Heart left ventricle (tissue), 13 donors: ENCODE measurements around the gene FOXN3.

Experiments
- POLR2A ChIP-seq, 2 donors: fragments of 450-650 bp; IDR thresholded peaks; one replicate each; pipeline ENCODE4 v1.6.1; 2017; ENCODE audit warnings: antibody characterized with exemption in 2 of 2, mild to moderate bottlenecking in 2 of 2, moderate library complexity in 2 of 2
- TF ChIP-seq, protein P1 (sequence below), 12 donors: fragments of 200-600 bp; sonication (generic) in 4 of 12; IDR thresholded peaks; one replicate each; pipeline versions ENCODE4 v1.5.0 to v1.8.0; 2018 to 2022; ENCODE audit warnings: antibody characterized with exemption in 12 of 12, mild to moderate bottlenecking in 5 of 12
- donor health status: ischemic (EF 13 %, LVEDD 7.1; RV severe dilation, severe dysfunction).
- donor health status: DM: no; HTN: yes; CAD: no.
- donor health status: DM: no; HTN: no; CAD: no.
- donor health status: ischemic (EF 25% LVEDD 6.9; RV normal size, moderate dysfunction).
- donor health status: ischemic (EF 25% LVEDD 5.7; RV mildly dilated, moderate dysfunction).
- donor health status: ischemic (EF 35%, LVEDD 5.7; RV mildly dilated, moderate dysfunction).
- donor health status: nonischemic (EF 11% LVEDD 7.7; RV severe dilation, severe dysfunction).
- donor health status: DM: yes; HTN: yes; CAD: no.
- donor health status: PGD.
- donor health status: ischemic (EF 29% LVEDD 5.4; RV normal size, mild dysfunction).
- donor health status: nonischemic (EF 23%, LVEDD 6.1; RV moderate dilation, normal function).

- no peak for TF ChIP-seq POLR2A (IDR thresholded peaks at IDR 0.05)
- TF ChIP-seq, protein P1, sequence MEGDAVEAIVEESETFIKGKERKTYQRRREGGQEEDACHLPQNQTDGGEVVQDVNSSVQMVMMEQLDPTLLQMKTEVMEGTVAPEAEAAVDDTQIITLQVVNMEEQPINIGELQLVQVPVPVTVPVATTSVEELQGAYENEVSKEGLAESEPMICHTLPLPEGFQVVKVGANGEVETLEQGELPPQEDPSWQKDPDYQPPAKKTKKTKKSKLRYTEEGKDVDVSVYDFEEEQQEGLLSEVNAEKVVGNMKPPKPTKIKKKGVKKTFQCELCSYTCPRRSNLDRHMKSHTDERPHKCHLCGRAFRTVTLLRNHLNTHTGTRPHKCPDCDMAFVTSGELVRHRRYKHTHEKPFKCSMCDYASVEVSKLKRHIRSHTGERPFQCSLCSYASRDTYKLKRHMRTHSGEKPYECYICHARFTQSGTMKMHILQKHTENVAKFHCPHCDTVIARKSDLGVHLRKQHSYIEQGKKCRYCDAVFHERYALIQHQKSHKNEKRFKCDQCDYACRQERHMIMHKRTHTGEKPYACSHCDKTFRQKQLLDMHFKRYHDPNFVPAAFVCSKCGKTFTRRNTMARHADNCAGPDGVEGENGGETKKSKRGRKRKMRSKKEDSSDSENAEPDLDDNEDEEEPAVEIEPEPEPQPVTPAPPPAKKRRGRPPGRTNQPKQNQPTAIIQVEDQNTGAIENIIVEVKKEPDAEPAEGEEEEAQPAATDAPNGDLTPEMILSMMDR (IDR thresholded peaks at IDR 0.05): no peak
These were observed 7.1 kb downstream of the FOXN3 start for GRCh38 chr14:89409961-89410360.
